Measurements from ENCODE around the gene ACAD9. TPM values are rescaled to one million over a fixed set of nuclear protein-coding genes. Genes with fewer than 3 reads are reported as not detected.

ACAD9 gene
- total RNA-seq, 1 donor from 2014 or later: 60.6 TPM

DNA sequence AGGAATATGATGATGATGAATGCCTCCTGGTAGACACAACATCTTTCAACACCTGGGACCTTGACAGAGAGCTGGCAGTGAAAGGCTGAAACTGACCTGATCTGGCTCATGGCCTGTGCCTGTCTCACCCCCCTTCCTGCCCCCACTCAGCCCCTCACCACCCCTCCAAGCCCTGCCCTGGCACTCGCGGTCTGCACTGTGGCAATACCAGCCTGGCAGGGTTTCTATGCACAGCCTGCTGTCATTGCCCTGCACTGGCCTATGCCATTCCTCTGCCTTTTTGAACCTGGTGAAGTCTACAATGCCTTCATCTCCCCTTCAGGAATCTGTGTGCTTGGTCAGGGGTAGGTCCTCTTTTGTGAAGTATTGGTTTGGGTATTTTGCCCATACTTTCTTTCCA lies 56.5 kb downstream of the ACAD9 start:
- Mint-ChIP-seq H3K4me3 (no peak overlapping the region), H3K27ac (ENCODE audit: unreplicated experiment) (no peak overlapping the region), H3K27me3 (ENCODE audit: low read depth) (peaks cover 3% of the 10 kb centered on the region), H3K9me3 (no peaks in the 10 kb centered on the region), H3K4me1 (no peaks in the 10 kb centered on the region), H3K36me3 (ENCODE audit: low read depth) (no peaks in the 10 kb centered on the region)
- TF ChIP-seq, protein P1, sequence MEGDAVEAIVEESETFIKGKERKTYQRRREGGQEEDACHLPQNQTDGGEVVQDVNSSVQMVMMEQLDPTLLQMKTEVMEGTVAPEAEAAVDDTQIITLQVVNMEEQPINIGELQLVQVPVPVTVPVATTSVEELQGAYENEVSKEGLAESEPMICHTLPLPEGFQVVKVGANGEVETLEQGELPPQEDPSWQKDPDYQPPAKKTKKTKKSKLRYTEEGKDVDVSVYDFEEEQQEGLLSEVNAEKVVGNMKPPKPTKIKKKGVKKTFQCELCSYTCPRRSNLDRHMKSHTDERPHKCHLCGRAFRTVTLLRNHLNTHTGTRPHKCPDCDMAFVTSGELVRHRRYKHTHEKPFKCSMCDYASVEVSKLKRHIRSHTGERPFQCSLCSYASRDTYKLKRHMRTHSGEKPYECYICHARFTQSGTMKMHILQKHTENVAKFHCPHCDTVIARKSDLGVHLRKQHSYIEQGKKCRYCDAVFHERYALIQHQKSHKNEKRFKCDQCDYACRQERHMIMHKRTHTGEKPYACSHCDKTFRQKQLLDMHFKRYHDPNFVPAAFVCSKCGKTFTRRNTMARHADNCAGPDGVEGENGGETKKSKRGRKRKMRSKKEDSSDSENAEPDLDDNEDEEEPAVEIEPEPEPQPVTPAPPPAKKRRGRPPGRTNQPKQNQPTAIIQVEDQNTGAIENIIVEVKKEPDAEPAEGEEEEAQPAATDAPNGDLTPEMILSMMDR (conservative IDR thresholded peaks at IDR 0.05): no peak
- no peak for DNase-seq (ENCODE audit: low read depth, low spot score)

DNA sequence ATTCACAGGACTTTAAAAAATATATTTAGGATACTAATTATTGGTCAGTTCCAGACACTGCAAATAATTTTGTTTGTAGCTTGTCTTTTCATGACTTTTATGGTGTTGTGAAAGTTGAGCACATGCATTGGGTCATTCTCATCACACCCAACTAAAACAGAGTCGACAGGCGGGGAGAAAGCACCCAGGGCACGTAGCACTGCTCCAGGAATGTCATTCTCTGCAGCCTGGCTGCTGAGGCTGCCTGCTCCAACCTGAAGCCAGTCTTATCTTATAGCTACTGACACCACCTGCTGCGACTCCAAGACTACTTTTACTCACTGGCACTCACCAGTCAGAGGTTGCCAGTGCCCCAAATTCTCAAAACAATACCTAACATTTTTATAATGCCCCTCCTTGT lies 56.9 kb downstream of the ACAD9 start:
- H3K4me3 Mint-ChIP-seq: no peak overlapping the region
- no peaks in the 10 kb centered on the region for H3K4me1 Mint-ChIP-seq
- H3K9me3 Mint-ChIP-seq: no peaks in the 10 kb centered on the region
- H3K27ac Mint-ChIP-seq (ENCODE audit: unreplicated experiment): no peak overlapping the region
- TF ChIP-seq, protein P1 (conservative IDR thresholded peaks at IDR 0.05): no peak
- peaks cover 3% of the 10 kb centered on the region for H3K27me3 Mint-ChIP-seq (ENCODE audit: low read depth)
- H3K36me3 Mint-ChIP-seq (ENCODE audit: low read depth): no peaks in the 10 kb centered on the region
- no peak for DNase-seq (ENCODE audit: low read depth, low spot score)

DNA sequence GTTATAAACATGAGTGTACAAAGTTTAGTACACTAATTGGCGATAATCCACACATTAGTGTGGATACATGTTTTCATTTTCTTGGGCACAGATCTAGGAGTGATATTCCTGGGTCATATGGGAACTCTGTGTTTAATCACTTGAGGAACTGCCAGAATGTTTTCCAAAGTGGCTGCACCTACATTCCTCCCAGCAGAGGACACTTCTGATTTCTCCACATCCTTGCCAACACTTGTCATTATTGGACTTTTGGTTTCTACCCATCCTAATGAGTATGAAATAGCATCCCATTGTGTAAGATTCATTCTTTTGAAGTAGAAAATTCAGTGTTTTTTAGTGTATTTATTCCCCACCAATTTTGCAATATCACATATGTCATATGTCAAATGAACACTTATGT lies 60.8 kb downstream of the ACAD9 start:
- Mint-ChIP-seq H3K4me3 (no peak overlapping the region), H3K9me3 (no peaks in the 10 kb centered on the region), H3K27ac (ENCODE audit: unreplicated experiment) (no peak overlapping the region), H3K4me1 (no peaks in the 10 kb centered on the region), H3K36me3 (ENCODE audit: low read depth) (no peaks in the 10 kb centered on the region), H3K27me3 (ENCODE audit: low read depth) (no peaks in the 10 kb centered on the region)
- TF ChIP-seq, protein P1 (conservative IDR thresholded peaks at IDR 0.05): no peak
- DNase-seq (ENCODE audit: low read depth, low spot score): no peak

DNA sequence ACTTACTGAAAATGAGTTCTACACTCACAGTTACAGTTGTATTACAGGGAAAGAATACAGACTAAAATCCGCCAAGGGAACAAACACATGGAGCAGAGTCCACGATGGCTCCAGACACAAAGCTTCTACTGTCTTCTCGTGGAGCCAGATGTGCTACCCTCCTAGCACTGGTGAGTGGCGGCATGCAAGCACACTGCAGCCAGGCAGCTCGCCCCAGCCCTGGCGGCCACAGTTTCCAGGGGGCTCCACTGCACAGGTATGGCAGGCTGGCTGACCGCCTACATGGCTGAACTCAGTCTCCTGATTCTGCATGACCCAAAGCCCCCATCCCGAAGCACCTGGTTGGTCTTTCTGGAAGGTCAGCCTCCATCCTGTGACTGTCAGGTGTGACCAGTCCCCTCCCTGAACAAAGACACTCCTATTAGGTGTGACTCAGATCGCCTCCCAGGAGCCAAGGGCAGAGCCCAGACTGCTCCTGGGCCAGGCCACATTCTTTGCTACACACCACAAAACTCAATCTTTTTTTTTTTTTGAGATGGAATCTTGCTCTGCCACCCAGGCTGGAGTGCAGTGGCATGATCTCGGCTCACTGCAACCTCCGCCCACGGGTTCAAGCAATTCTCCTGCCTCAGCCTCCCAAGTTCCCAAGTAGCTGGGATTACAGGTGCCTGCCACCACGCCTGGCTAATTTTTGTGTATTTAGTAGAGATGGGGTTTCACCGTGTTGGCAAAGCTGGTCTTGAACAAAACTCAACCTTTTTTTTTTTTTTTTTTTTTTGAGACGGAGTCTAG lies 62.9 kb downstream of the ACAD9 start:
- TF ChIP-seq, protein P1 (conservative IDR thresholded peaks at IDR 0.05): no peak
- Mint-ChIP-seq H3K9me3 (no peaks in the 10 kb centered on the region), H3K4me3 (no peak overlapping the region), H3K36me3 (ENCODE audit: low read depth) (no peaks in the 10 kb centered on the region), H3K27ac (ENCODE audit: unreplicated experiment) (no peak overlapping the region), H3K27me3 (ENCODE audit: low read depth) (no peaks in the 10 kb centered on the region), H3K4me1 (no peaks in the 10 kb centered on the region)
- no peak for DNase-seq (ENCODE audit: low read depth, low spot score)

DNA sequence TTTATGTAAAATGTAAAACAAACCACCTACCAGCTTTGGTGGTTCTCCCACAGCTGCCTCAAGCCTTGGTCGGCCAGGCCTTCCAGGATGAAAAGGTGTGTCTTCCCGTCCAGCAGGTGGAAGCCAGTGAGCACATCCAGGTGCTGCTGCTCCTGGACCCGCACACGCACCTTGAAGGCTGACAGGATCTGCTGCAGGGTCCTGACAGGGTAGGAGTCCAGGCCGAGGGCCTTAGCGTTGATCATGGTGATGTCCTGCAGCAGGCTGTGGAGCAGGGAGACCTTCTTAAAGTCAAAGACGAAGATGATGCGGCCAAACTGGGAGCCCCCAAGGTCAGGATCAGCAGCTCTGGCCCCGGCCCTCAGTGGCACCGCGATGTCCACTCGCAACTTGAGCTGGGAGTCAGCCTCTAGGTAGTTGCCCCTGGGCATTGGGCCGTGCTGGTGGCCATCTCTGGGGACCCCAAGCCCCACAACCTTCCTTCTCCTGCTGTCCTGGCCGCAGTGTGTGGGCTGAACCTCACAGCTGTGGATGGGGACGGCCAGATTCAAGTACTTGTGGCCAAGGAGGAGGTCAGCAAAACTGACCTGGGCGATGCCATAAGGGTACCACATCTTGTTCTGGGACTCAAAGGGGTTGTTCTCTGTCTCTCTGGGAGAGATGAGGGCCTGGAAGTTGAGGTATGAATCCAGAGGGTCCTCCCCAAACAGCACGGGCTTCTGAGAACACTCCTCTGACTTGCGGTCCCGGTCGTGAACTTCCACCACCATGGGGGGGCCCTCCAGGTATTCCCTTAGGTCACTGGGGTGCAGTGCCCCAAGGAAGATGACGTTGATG lies 65.8 kb downstream of the ACAD9 start:
- TF ChIP-seq, protein P1 (conservative IDR thresholded peaks at IDR 0.05): no peak

More for the DNA sequence above, 65.8 kb downstream of the ACAD9 start:
- Mint-ChIP-seq H3K9me3 (no peaks in the 10 kb centered on the region), H3K36me3 (ENCODE audit: low read depth) (no peaks in the 10 kb centered on the region), H3K4me1 (no peaks in the 10 kb centered on the region), H3K27me3 (ENCODE audit: low read depth) (no peaks in the 10 kb centered on the region), H3K4me3 (no peak overlapping the region), H3K27ac (ENCODE audit: unreplicated experiment) (no peak overlapping the region)
- DNase-seq (ENCODE audit: low read depth, low spot score): no peak

All from neural crest cell (in vitro differentiated cells).